DOHH2 (cell line): Measurements from ENCODE around the gene TRHDE.

ENCODE experiments used
- H3F3A ChIP-seq: fragments of 200-600 bp; sonication (generic), shearing (Covaris generic); 2 replicates; pipeline ENCODE4 v1.6.0; 2016; ENCODE audit warnings: antibody characterized with exemption, mild to moderate bottlenecking; ENCODE audit not compliant: control insufficient read depth, insufficient read depth
- H3K27ac ChIP-seq: fragments of 200-600 bp; sonication (generic); 2 replicates; pipeline ENCODE4 v1.5.1; 2014; ENCODE audit warnings: low read depth, mild to moderate bottlenecking, low read length, moderate library complexity
- H3K27me3 ChIP-seq: fragments of 200-600 bp; sonication (generic); 2 replicates; pipeline ENCODE4 v1.6.1; 2014; ENCODE audit warnings: mild to moderate bottlenecking, low read length, mixed read lengths; ENCODE audit not compliant: control insufficient read depth
- H3K36me3 ChIP-seq: fragments of 200-600 bp; sonication (generic); 2 replicates; pipeline ENCODE4 v1.6.1; 2014; ENCODE audit warnings: mild to moderate bottlenecking, low read length, moderate library complexity, mixed read lengths; ENCODE audit not compliant: control insufficient read depth
- H3K4me1 ChIP-seq: fragments of 200-600 bp; sonication (generic); 2 replicates; pipeline ENCODE4 v1.6.1; 2014; ENCODE audit warnings: mild to moderate bottlenecking, low read length, mixed read lengths; ENCODE audit not compliant: control insufficient read depth
- H3K4me2 ChIP-seq: fragments of 200-600 bp; sonication (generic); 2 replicates; pipeline ENCODE4 v1.6.0; 2014; ENCODE audit warnings: mild to moderate bottlenecking, low read length, moderate library complexity
- H3K4me3 ChIP-seq: fragments of 200-600 bp; sonication (generic); 2 replicates; pipeline ENCODE4 v1.5.1; 2014; ENCODE audit warnings: mild to moderate bottlenecking, low read length, mixed read lengths
- H3K79me2 ChIP-seq: fragments of 200-600 bp; sonication (generic); 2 replicates; pipeline ENCODE4 v1.6.1; 2014; ENCODE audit warnings: mild to moderate bottlenecking, low read length, mixed read lengths; ENCODE audit not compliant: control insufficient read depth
- H3K9me2 ChIP-seq: fragments of 200-600 bp; sonication (generic); replicated peaks from 2 replicates; pipeline ENCODE4 v1.6.1; 2014; ENCODE audit warnings: mild to moderate bottlenecking, low read length, mixed read lengths; ENCODE audit not compliant: control insufficient read depth
- H3K9me3 ChIP-seq: fragments of 200-600 bp; sonication (generic); 2 replicates; pipeline ENCODE4 v1.6.1; 2014; ENCODE audit warnings: antibody characterized with exemption, low read length, mixed read lengths; ENCODE audit not compliant: control insufficient read depth, insufficient read depth
- H4K20me1 ChIP-seq: fragments of 200-600 bp; sonication (generic); 2 replicates; pipeline ENCODE4 v1.6.0; 2014; ENCODE audit warnings: low read depth, mild to moderate bottlenecking, antibody characterized with exemption, low read length, moderate library complexity; ENCODE audit not compliant: control insufficient read depth, insufficient read depth
- CTCF ChIP-seq: fragments of 200-600 bp; sonication (generic); IDR thresholded peaks from one replicate; pipeline ENCODE4 v1.5.1; 2014; ENCODE audit warnings: antibody characterized with exemption, mild to moderate bottlenecking, low read depth, low read length; ENCODE audit not compliant: poor library complexity, severe bottlenecking
- EZH2phosphoT487 ChIP-seq: fragments of 200-600 bp; sonication (generic); IDR thresholded peaks from 2 replicates; pipeline ENCODE4 v1.6.1; 2017; ENCODE audit warnings: borderline replicate concordance, mild to moderate bottlenecking, antibody characterized with exemption, low read length, moderate library complexity, mixed read lengths

Gene TRHDE

GRCh38 chr12:72230589-72230988 lies 41.6 kb upstream of the TRHDE start:
- no peak overlapping the region for H3K27ac ChIP-seq
- no peaks in the 10 kb centered on the region for H4K20me1 ChIP-seq

GRCh38 chr12:72234886-72235285 lies 37.3 kb upstream of the TRHDE start:
- no peak overlapping the region for H3K4me2 ChIP-seq
- H3K27me3 ChIP-seq, result no peaks in the 10 kb centered on the region
- no peak overlapping the region for H3K27ac ChIP-seq
- H3K4me1 ChIP-seq, result no peaks in the 10 kb centered on the region
- no peaks in the 10 kb centered on the region for H3K79me2 ChIP-seq
- H3K9me2 ChIP-seq, result no peaks in the 10 kb centered on the region
- no peaks in the 10 kb centered on the region for H3K36me3 ChIP-seq
- TF ChIP-seq CTCF (no peak), EZH2phosphoT487 (no peak)
- no peaks in the 10 kb centered on the region for H3K9me3 ChIP-seq
- H3K4me3 ChIP-seq, result no peak overlapping the region
- H4K20me1 ChIP-seq, result no peaks in the 10 kb centered on the region
- no peaks in the 10 kb centered on the region for H3F3A ChIP-seq

More at GRCh38 chr12:72230589-72230988, 41.6 kb upstream of the TRHDE start:
- Histone ChIP-seq H3K36me3 (no peaks in the 10 kb centered on the region), H3K9me3 (no peaks in the 10 kb centered on the region), H3F3A (no peaks in the 10 kb centered on the region), H3K4me2 (no peak overlapping the region), H3K9me2 (no peaks in the 10 kb centered on the region), H3K79me2 (no peaks in the 10 kb centered on the region), H3K27me3 (no peaks in the 10 kb centered on the region), H3K4me1 (no peaks in the 10 kb centered on the region), H3K4me3 (no peak overlapping the region)
- TF ChIP-seq EZH2phosphoT487 (no peak), CTCF (no peak)

- Histone ChIP-seq H3K9me2 (no peaks in the 10 kb centered on the region), H3K4me3 (no peak overlapping the region), H3K9me3 (no peaks in the 10 kb centered on the region), H3F3A (no peaks in the 10 kb centered on the region), H3K27ac (no peak overlapping the region), H3K4me1 (no peaks in the 10 kb centered on the region), H4K20me1 (no peaks in the 10 kb centered on the region), H3K36me3 (no peaks in the 10 kb centered on the region), H3K27me3 (no peaks in the 10 kb centered on the region), H3K4me2 (no peak overlapping the region), H3K79me2 (no peaks in the 10 kb centered on the region)
- TF ChIP-seq EZH2phosphoT487 (no peak), CTCF (no peak)
These were observed 36.0 kb upstream of the TRHDE start for GRCh38 chr12:72236071-72236705.
